ENCODE data around the gene GPR52. TPM values are rescaled to one million over a fixed set of nuclear protein-coding genes. Genes with fewer than 3 reads are reported as not detected.
"Not testable (repeated sequence)": the region's sequence is repeated elsewhere in the genome, so short reads cannot be mapped to it uniquely, and the experiment has no call there.

The GPR52 gene
- total and polyA plus RNA-seq, 7 donors: 0.28 to 2.5 (median 1.5) TPM; not detected in 2

DNA sequence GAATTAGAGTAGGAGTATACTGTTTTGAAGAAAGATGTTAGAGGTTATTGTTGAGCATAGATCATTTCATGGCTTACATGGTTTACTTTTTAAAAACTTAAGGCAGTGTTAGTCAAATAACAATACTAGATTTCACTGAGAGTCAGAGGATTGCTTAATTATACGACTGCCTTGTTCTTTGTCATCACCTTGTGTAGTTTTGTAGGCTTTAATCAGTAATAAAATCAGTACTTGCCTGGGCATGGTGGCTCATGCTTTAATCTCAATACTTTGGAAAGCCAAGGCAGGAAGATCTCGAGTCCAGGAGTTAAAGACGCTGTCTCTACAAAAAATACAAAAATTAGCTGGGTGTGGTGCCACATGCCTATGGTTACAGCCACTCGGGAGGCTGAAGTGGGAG is 41.3 kb upstream of the GPR52 start:
- TF ChIP-seq, protein P1, sequence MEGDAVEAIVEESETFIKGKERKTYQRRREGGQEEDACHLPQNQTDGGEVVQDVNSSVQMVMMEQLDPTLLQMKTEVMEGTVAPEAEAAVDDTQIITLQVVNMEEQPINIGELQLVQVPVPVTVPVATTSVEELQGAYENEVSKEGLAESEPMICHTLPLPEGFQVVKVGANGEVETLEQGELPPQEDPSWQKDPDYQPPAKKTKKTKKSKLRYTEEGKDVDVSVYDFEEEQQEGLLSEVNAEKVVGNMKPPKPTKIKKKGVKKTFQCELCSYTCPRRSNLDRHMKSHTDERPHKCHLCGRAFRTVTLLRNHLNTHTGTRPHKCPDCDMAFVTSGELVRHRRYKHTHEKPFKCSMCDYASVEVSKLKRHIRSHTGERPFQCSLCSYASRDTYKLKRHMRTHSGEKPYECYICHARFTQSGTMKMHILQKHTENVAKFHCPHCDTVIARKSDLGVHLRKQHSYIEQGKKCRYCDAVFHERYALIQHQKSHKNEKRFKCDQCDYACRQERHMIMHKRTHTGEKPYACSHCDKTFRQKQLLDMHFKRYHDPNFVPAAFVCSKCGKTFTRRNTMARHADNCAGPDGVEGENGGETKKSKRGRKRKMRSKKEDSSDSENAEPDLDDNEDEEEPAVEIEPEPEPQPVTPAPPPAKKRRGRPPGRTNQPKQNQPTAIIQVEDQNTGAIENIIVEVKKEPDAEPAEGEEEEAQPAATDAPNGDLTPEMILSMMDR (IDR thresholded peaks at IDR 0.05): no peak
- TF ChIP-seq POLR2A (IDR thresholded peaks at IDR 0.05): no peak
- no peak for TF ChIP-seq POLR2AphosphoS5 (IDR thresholded peaks at IDR 0.05)
- intact Hi-C loops (cut with DNase I): no loop called here
- H3K9me3 ChIP-seq: no peaks in the 10 kb centered on the region
- H3K4me3 ChIP-seq: no peak overlapping the region
- no peak for DNase-seq
- no peaks in the 10 kb centered on the region for H3K36me3 ChIP-seq
- no peaks in the 10 kb centered on the region for H3K4me1 ChIP-seq
- H3K27ac ChIP-seq: no peak overlapping the region
- no peaks in the 10 kb centered on the region for H3K27me3 ChIP-seq
- 93 to 95% methylated on average over 4 of the region's 4 CpGs for WGBS, 2 donors

GRCh38 chr1:174407665-174408064 is 40.1 kb upstream of the GPR52 start:
- WGBS, 2 donors: 95 to 96% methylated on average over 3 of the region's 3 CpGs

DNA sequence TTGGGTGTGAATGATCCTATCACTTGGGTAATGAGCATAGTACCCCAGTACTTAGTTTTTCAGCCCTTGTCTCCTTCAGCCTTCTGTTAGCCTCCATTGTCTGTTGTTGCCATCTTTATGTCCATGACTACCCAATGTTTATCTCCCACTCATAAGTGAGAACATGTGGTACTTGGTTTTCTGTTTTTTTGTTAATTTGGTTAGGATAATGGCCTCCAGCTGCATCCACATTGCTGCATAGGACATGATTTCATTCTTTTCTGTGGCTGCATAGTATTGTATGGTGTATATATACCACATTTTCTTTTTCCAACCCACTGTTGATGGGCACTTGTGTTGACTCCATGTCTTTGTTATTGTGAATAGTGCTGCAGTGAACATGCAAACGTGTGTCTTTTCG is 39.6 kb upstream of the GPR52 start:
- intact Hi-C loops (cut with DNase I): no loop called here
- TF ChIP-seq POLR2AphosphoS5 (IDR thresholded peaks at IDR 0.05) (no peak), EP300 (IDR thresholded peaks at IDR 0.05) (no peak), POLR2A (IDR thresholded peaks at IDR 0.05) (no peak)
- TF ChIP-seq, protein P1 (IDR thresholded peaks at IDR 0.05): no peak
- Histone ChIP-seq H3K9me3 (no peaks in the 10 kb centered on the region), H3K36me3 (no peaks in the 10 kb centered on the region), H3K27me3 (no peaks in the 10 kb centered on the region), H3K4me1 (no peaks in the 10 kb centered on the region), H3K4me3 (no peak overlapping the region), H3K27ac (no peak overlapping the region)
- DNase-seq: no peak
- WGBS, 2 donors: 66 to 68% methylated on average over 2 of the region's 2 CpGs

More at GRCh38 chr1:174407665-174408064, 40.1 kb upstream of the GPR52 start:
- no peak overlapping the region for H3K27ac ChIP-seq
- H3K4me1 ChIP-seq: no peaks in the 10 kb centered on the region
- no peaks in the 10 kb centered on the region for H3K9me3 ChIP-seq
- TF ChIP-seq, protein P1 (IDR thresholded peaks at IDR 0.05): no peak
- TF ChIP-seq POLR2A (IDR thresholded peaks at IDR 0.05) (no peak), POLR2AphosphoS5 (IDR thresholded peaks at IDR 0.05) (no peak)
- no peak overlapping the region for H3K4me3 ChIP-seq
- intact Hi-C loops (cut with DNase I): no loop called here
- no peaks in the 10 kb centered on the region for H3K36me3 ChIP-seq
- no peaks in the 10 kb centered on the region for H3K27me3 ChIP-seq
- no peak for DNase-seq

- H3K36me3 ChIP-seq; H3K27me3 ChIP-seq; intact Hi-C loops (cut with DNase I); H3K4me3 ChIP-seq; H3K27ac ChIP-seq; H3K9me3 ChIP-seq; DNase-seq; H3K4me1 ChIP-seq: not testable (repeated sequence)
- 91 to 92% methylated on average over 3 of the region's 3 CpGs for WGBS, 2 donors
These were observed 38.0 kb upstream of the GPR52 start for GRCh38 chr1:174409801-174410200.

DNA sequence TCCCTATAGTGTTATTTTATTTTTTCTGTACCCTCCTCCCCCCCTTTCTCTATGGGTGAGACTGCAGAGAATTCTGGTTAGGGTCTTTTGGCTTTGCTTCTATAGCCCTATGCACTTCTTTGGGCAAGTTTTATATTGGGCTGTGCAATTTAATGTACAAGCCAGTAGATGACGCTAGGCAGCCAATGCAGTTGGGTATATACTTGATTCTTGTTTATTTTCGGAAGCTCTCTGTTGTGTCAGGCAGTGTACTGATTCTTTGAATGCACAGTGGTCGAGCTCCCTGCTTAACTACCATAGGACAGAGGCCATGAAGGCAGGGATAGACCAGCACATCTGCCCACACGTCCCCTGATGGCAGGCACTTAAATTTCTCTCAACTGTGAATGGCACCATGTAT is 34.1 kb upstream of the GPR52 start:
- Histone ChIP-seq H3K27ac (no peak overlapping the region), H3K4me3 (no peak overlapping the region), H3K36me3 (no peaks in the 10 kb centered on the region), H3K4me1 (no peaks in the 10 kb centered on the region), H3K27me3 (no peaks in the 10 kb centered on the region), H3K9me3 (no peaks in the 10 kb centered on the region)
- 88 to 92% methylated on average over 4 of the region's 4 CpGs for WGBS, 2 donors
- no peak for DNase-seq
- no peak for TF ChIP-seq EP300 (IDR thresholded peaks at IDR 0.05)
- no peak for TF ChIP-seq POLR2A (IDR thresholded peaks at IDR 0.05)
- TF ChIP-seq, protein P1 (IDR thresholded peaks at IDR 0.05): no peak
- TF ChIP-seq POLR2AphosphoS5 (IDR thresholded peaks at IDR 0.05): no peak
- intact Hi-C loops (cut with DNase I): no loop called here
